Fibroblast of pulmonary artery (primary cell): ENCODE results near the gene OVOL2.

ENCODE experiments used
- DNase-seq: peaks from one replicate; pipeline ENCODE4 v3.0.0-alpha.2; 2010; ENCODE audit warnings: low read depth
- H3K4me3 ChIP-seq: replicated peaks from 2 replicates; pipeline ENCODE4 v1.5.1; 2011; ENCODE audit warnings: low read depth, mild to moderate bottlenecking, control low read depth, low read length, moderate library complexity
- CTCF ChIP-seq: IDR thresholded peaks from 2 replicates; pipeline ENCODE4 v1.5.1; 2011; ENCODE audit warnings: mild to moderate bottlenecking, control low read depth, low read length, inconsistent platforms; ENCODE audit errors: missing control alignments

The OVOL2 gene

GRCh38 chr20:17985388-17986018, 72.2 kb downstream of the OVOL2 start:
- DNase-seq, result no peak
- no peak overlapping the region for H3K4me3 ChIP-seq
- TF ChIP-seq CTCF, result no peak

- no peak overlapping the region for H3K4me3 ChIP-seq
- TF ChIP-seq CTCF, result no peak
- DNase-seq, result no peak
Measured at GRCh38 chr20:17976305-17976704, 81.4 kb downstream of the OVOL2 start.
